GM18861 (cell line): ENCODE results near the gene PKD2L1.
"Not testable (repeated sequence)": the region's sequence is repeated elsewhere in the genome, so short reads cannot be mapped to it uniquely, and the experiment has no call there.

ENCODE experiments used
- ATAC-seq: cut with Tn5 transposase; IDR thresholded peaks from one replicate; pipeline ENCODE4 v1.9.1; 2021; ENCODE audit not compliant: unreplicated experiment

PKD2L1 gene

GRCh38 chr10:100330079-100330478 is at the start of gene PKD2L1:
PKD2L1 (minus strand) TSS chr10:100330228; CDS start chr10:100330103, 125 bp downstream.
- no peak for ATAC-seq

GRCh38 chr10:100377830-100378229 is 47.8 kb upstream of the PKD2L1 start:
- no peak for ATAC-seq

GRCh38 chr10:100376656-100377055 is 46.6 kb upstream of the PKD2L1 start:
- not testable (repeated sequence) for ATAC-seq

- ATAC-seq = not testable (repeated sequence)
Measured at GRCh38 chr10:100374677-100375353, 44.8 kb upstream of the PKD2L1 start.

- ATAC-seq = no peak
Measured at GRCh38 chr10:100374200-100374655, 44.2 kb upstream of the PKD2L1 start.

GRCh38 chr10:100373298-100374199 is 43.5 kb upstream of the PKD2L1 start:
- ATAC-seq = peak; percentile 89

- no peak for ATAC-seq
Measured at GRCh38 chr10:100372415-100373297, 42.6 kb upstream of the PKD2L1 start.

GRCh38 chr10:100371482-100372027 is 41.5 kb upstream of the PKD2L1 start:
- ATAC-seq = no peak

- ATAC-seq = no peak
Measured at GRCh38 chr10:100370714-100371481, 40.9 kb upstream of the PKD2L1 start.

- ATAC-seq = no peak
Measured at GRCh38 chr10:100368721-100369120, 38.7 kb upstream of the PKD2L1 start.

GRCh38 chr10:100364735-100365391 is 34.8 kb upstream of the PKD2L1 start:
- no peak for ATAC-seq

- ATAC-seq = no peak
Measured at GRCh38 chr10:100364175-100364574, 34.1 kb upstream of the PKD2L1 start.

- ATAC-seq = no peak
Measured at GRCh38 chr10:100362570-100363496, 32.8 kb upstream of the PKD2L1 start.

- no peak for ATAC-seq
Measured at GRCh38 chr10:100360234-100360633, 30.2 kb upstream of the PKD2L1 start.

GRCh38 chr10:100359529-100360150 is 29.6 kb upstream of the PKD2L1 start:
- ATAC-seq = no peak

- no peak for ATAC-seq
Measured at GRCh38 chr10:100359030-100359432, 29.0 kb upstream of the PKD2L1 start.

- ATAC-seq = no peak
Measured at GRCh38 chr10:100357059-100357858, 27.2 kb upstream of the PKD2L1 start.
